HepG2 (cell line): Measurements from ENCODE around the gene DNAJA1. TPM values are rescaled to one million over a fixed set of nuclear protein-coding genes. Genes with fewer than 3 reads are reported as not detected.
A peak's percentile ranks its signal among the peaks of the same experiment; 100 is the strongest.

Experiments
- ATF7 ChIP-seq, 2 experiments: fragments of 450-650 bp in 1 of 2; sonication (generic) in 1 of 2; formaldehyde crosslinking in 1 of 2; IDR thresholded peaks; 2 replicates each; pipeline versions ENCODE4 v1.4.0 to v1.6.1; 2016 to 2020; ENCODE audit warnings: antibody characterized with exemption in 1 of 2, mild to moderate bottlenecking in 1 of 2, missing genetic modification reagents in 1 of 2
- FOXA1 ChIP-seq, 2 experiments: fragments of 450-650 bp in 1 of 2; sonication (generic) in 1 of 2; formaldehyde crosslinking in 1 of 2; IDR thresholded peaks; 2 replicates each; pipeline versions ENCODE4 v1.4.0 to v1.6.1; 2016 to 2020; ENCODE audit warnings: missing genetic modification reagents in 1 of 2
- FOXK2 ChIP-seq: fragments of 450-650 bp; IDR thresholded peaks from 2 replicates; pipeline ENCODE4 v1.6.1; 2016
- KDM5A ChIP-seq: fragments of 200-600 bp; sonication (generic); IDR thresholded peaks from 2 replicates; pipeline ENCODE4 v1.7.0; 2018; ENCODE audit warnings: antibody characterized with exemption, mild to moderate bottlenecking, low read length, borderline replicate concordance
- SMAD3 ChIP-seq: sonication (generic); formaldehyde crosslinking; IDR thresholded peaks from 2 replicates; pipeline ENCODE4 v1.4.0; 2020; ENCODE audit warnings: missing genetic modification reagents
- SMYD3 ChIP-seq: sonication (generic); formaldehyde crosslinking; IDR thresholded peaks from 2 replicates; pipeline ENCODE4 v1.8.1; 2023; ENCODE audit warnings: mild to moderate bottlenecking, missing genetic modification reagents
- ZFP90 ChIP-seq: sonication (generic); formaldehyde crosslinking; IDR thresholded peaks from 2 replicates; pipeline ENCODE4 v1.8.0; 2022; ENCODE audit warnings: missing genetic modification reagents, mild to moderate bottlenecking, inconsistent platforms, borderline replicate concordance
- ZNF251 ChIP-seq: sonication (generic); formaldehyde crosslinking; IDR thresholded peaks from 2 replicates; pipeline ENCODE4 v1.9.0; 2021; ENCODE audit warnings: mild to moderate bottlenecking, missing genetic modification reagents
- ZNF383 ChIP-seq: sonication (generic); formaldehyde crosslinking; IDR thresholded peaks from 2 replicates; pipeline ENCODE4 v1.4.0; 2020; ENCODE audit warnings: missing genetic modification reagents, mild to moderate bottlenecking, borderline replicate concordance
- ZNF556 ChIP-seq: sonication (generic); formaldehyde crosslinking; IDR thresholded peaks from 2 replicates; pipeline ENCODE4 v1.4.0; 2020; ENCODE audit warnings: mild to moderate bottlenecking, missing genetic modification reagents, borderline replicate concordance
- ZNF567 ChIP-seq: sonication (generic); formaldehyde crosslinking; IDR thresholded peaks from 2 replicates; pipeline ENCODE4 v1.8.1; 2023; ENCODE audit warnings: mild to moderate bottlenecking, missing genetic modification reagents, borderline replicate concordance
- ZNF678 ChIP-seq: sonication (generic); formaldehyde crosslinking; IDR thresholded peaks from 2 replicates; pipeline ENCODE4 v1.4.0; 2020; ENCODE audit warnings: mild to moderate bottlenecking, missing genetic modification reagents
- polyA plus RNA-seq, 8 experiments: library from polyadenylated mRNA; depleted of rRNA in 3 of 8; stranded (reverse) in 7 of 8; unstranded in 1 of 8; fragments of >200 nt; fragmentation: Illumina TruSeq in 4 of 8; extraction: Trizol in 4 of 8; gene quantifications; 2 replicates each; pipeline versions ENCODE4 v1.2.1 to v1.2.3, GENCODE V29; 2011 to 2016; ENCODE audit warnings: low read depth in 4 of 8, missing spikeins in 1 of 8, mixed read lengths in 1 of 8; ENCODE audit not compliant: insufficient read depth in 1 of 8
- total RNA-seq, 5 experiments: library from RNA; depleted of rRNA; stranded (reverse); fragments of >200 nt; fragmentation: Illumina TruSeq; extraction: Trizol; gene quantifications; 2 replicates each; pipeline ENCODE4 v1.2.3, GENCODE V29; 2016; ENCODE audit warnings: low read depth in 1 of 5
- TF ChIP-seq, protein P1 (sequence below): IDR thresholded peaks from 2 replicates; pipeline ENCODE4 v1.6.1; 2012; ENCODE audit warnings: low read depth, low read length, improper control_type of control experiment
- TF ChIP-seq, protein P2 (sequence below): IDR thresholded peaks from 2 replicates; pipeline ENCODE4 v1.6.1; 2016; ENCODE audit warnings: low read depth, control low read depth
- TF ChIP-seq, protein P3 (sequence below): sonication (generic); formaldehyde crosslinking; conservative IDR thresholded peaks from 2 replicates; pipeline ENCODE4 v1.8.0; 2022; ENCODE audit warnings: mild to moderate bottlenecking, moderate library complexity, missing genetic modification reagents
- TF ChIP-seq, protein P4 (sequence below): sonication (generic); formaldehyde crosslinking; IDR thresholded peaks from 2 replicates; pipeline ENCODE4 v1.5.0; 2020; ENCODE audit warnings: mild to moderate bottlenecking, missing genetic modification reagents, moderate library complexity
- TF ChIP-seq, protein P5 (sequence below): sonication (generic); formaldehyde crosslinking; IDR thresholded peaks from 2 replicates; pipeline ENCODE4 v1.4.0; 2020; ENCODE audit warnings: missing genetic modification reagents, mild to moderate bottlenecking, borderline replicate concordance

The DNAJA1 gene
- total and polyA plus RNA-seq, 2 of the 13 experiments (the other 11 are each of a cell fraction or from before 2014, with no cell fraction given): 95.9 to 306 TPM

DNA sequence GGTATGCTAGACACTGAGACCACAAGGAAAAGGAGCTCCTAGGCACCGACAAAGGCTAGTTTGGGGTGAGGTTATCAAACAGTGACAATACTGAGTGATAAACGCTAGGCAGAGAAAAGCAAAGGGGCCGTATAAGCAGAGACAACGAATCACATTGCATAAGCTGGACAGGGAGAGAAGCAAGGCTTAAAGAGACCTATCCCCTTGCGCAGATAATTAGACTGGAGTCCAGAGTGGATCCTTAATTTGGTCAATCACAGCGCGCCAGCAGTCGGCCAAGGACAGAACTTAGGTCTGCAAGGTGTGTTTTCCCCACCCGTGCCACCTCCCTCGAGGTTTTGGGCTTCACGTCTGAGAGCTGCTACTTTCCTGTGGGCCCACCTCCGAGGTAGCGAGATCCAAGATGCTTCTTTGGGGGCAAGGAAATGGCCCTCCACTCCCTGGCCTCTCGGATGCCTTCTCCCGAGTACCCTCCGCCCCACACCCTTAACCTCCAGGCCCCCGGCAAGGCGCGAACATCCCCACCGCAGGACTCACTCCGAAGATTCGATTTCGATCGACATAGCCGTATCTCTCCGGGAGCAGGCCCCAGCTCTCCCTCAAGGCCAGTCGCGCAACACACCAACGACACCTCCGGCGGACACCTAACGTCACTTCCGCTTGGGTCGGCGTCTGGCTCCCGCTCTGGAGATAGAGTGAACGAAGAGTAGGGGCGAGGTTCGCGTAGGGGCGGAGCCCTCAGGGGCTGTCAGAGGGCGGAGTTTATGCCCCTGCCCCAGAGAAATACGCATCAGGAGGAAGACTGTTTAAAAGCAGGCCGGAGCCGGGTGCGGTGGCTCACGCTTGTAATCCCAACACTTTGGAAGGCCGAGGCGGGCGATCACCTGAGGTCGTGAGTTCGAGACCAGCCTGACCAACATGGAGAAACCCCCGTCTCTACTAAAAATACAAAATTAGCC, 51.3 kb downstream of the DNAJA1 start, which contains the start of gene SMU1 (continued):
- TF ChIP-seq, protein P1, sequence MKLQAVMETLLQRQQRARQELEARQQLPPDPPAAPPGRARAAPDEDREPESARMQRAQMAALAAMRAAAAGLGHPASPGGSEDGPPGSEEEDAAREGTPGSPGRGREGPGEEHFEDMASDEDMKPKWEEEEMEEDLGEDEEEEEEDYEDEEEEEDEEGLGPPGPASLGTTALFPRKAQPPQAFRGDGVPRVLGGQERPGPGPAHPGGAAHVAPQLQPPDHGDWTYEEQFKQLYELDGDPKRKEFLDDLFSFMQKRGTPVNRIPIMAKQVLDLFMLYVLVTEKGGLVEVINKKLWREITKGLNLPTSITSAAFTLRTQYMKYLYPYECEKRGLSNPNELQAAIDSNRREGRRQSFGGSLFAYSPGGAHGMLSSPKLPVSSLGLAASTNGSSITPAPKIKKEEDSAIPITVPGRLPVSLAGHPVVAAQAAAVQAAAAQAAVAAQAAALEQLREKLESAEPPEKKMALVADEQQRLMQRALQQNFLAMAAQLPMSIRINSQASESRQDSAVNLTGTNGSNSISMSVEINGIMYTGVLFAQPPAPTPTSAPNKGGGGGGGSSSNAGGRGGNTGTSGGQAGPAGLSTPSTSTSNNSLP: no peak
- TF ChIP-seq ZNF678 (no peak), ZNF383 (CRISPR knock-in tag) (peak; percentile 57; the same call in 1 of the 2 replicates), SMAD3 (CRISPR knock-in tag) (peak; percentile 44; the same call in 1 of the 2 replicates), ZNF251 (no peak), FOXA1 (IDR thresholded peaks at IDR 0.05) (no peak), FOXA1 (CRISPR knock-in tag; IDR thresholded peaks at IDR 0.05) (no peak), ZFP90 (CRISPR knock-in tag) (no peak; the same call in 1 of the 2 replicates), ATF7 (IDR thresholded peaks at IDR 0.05) (no peak), ATF7 (CRISPR knock-in tag; IDR thresholded peaks at IDR 0.05) (peak; percentile 74), ZNF567 (no peak; the same call in 1 of the 2 replicates), SMYD3 (no peak), ZNF556 (CRISPR knock-in tag) (peak; percentile 65; the same call in 1 of the 2 replicates), FOXK2 (no peak), KDM5A (peak; percentile 92)
- TF ChIP-seq, protein P2, sequence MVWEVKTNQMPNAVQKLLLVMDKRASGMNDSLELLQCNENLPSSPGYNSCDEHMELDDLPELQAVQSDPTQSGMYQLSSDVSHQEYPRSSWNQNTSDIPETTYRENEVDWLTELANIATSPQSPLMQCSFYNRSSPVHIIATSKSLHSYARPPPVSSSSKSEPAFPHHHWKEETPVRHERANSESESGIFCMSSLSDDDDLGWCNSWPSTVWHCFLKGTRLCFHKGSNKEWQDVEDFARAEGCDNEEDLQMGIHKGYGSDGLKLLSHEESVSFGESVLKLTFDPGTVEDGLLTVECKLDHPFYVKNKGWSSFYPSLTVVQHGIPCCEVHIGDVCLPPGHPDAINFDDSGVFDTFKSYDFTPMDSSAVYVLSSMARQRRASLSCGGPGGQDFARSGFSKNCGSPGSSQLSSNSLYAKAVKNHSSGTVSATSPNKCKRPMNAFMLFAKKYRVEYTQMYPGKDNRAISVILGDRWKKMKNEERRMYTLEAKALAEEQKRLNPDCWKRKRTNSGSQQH (CRISPR knock-in tag): peak; percentile 98
- TF ChIP-seq, protein P3, sequence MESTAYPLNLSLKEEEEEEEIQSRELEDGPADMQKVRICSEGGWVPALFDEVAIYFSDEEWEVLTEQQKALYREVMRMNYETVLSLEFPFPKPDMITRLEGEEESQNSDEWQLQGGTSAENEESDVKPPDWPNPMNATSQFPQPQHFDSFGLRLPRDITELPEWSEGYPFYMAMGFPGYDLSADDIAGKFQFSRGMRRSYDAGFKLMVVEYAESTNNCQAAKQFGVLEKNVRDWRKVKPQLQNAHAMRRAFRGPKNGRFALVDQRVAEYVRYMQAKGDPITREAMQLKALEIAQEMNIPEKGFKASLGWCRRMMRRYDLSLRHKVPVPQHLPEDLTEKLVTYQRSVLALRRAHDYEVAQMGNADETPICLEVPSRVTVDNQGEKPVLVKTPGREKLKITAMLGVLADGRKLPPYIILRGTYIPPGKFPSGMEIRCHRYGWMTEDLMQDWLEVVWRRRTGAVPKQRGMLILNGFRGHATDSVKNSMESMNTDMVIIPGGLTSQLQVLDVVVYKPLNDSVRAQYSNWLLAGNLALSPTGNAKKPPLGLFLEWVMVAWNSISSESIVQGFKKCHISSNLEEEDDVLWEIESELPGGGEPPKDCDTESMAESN (CRISPR knock-in tag): 0 out of 2 replicates have a peak, but pooled peaks have one; percentile 71
- TF ChIP-seq, protein P4, sequence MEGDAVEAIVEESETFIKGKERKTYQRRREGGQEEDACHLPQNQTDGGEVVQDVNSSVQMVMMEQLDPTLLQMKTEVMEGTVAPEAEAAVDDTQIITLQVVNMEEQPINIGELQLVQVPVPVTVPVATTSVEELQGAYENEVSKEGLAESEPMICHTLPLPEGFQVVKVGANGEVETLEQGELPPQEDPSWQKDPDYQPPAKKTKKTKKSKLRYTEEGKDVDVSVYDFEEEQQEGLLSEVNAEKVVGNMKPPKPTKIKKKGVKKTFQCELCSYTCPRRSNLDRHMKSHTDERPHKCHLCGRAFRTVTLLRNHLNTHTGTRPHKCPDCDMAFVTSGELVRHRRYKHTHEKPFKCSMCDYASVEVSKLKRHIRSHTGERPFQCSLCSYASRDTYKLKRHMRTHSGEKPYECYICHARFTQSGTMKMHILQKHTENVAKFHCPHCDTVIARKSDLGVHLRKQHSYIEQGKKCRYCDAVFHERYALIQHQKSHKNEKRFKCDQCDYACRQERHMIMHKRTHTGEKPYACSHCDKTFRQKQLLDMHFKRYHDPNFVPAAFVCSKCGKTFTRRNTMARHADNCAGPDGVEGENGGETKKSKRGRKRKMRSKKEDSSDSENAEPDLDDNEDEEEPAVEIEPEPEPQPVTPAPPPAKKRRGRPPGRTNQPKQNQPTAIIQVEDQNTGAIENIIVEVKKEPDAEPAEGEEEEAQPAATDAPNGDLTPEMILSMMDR (CRISPR knock-in tag): peak; percentile 25; the same call in 1 of the 2 replicates
- TF ChIP-seq, protein P5, sequence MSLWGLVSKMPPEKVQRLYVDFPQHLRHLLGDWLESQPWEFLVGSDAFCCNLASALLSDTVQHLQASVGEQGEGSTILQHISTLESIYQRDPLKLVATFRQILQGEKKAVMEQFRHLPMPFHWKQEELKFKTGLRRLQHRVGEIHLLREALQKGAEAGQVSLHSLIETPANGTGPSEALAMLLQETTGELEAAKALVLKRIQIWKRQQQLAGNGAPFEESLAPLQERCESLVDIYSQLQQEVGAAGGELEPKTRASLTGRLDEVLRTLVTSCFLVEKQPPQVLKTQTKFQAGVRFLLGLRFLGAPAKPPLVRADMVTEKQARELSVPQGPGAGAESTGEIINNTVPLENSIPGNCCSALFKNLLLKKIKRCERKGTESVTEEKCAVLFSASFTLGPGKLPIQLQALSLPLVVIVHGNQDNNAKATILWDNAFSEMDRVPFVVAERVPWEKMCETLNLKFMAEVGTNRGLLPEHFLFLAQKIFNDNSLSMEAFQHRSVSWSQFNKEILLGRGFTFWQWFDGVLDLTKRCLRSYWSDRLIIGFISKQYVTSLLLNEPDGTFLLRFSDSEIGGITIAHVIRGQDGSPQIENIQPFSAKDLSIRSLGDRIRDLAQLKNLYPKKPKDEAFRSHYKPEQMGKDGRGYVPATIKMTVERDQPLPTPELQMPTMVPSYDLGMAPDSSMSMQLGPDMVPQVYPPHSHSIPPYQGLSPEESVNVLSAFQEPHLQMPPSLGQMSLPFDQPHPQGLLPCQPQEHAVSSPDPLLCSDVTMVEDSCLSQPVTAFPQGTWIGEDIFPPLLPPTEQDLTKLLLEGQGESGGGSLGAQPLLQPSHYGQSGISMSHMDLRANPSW (CRISPR knock-in tag): no peak
